ENCODE data around the gene GASK1A.
"Not testable (repeated sequence)": the region's sequence is repeated elsewhere in the genome, so short reads cannot be mapped to it uniquely, and the experiment has no call there.

The GASK1A gene

DNA sequence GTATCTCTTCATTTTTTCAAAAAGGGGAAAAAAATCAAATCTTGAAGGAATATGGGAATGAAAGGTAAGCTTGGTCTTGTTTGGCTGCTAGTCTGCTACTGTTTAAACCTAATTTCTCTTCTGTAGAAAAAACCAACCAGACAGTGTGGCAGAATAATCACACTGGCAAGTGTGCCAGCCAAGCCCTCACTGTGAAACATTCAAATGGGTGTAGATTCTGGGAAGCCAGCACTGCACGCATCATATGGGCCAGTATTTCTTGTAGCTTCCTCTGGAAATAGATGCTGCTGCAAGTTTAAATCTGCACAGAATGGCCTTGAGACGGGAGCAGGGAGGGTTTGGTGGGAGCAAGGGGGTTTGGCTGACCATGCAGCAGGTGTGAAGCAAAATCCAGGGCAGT lies 64.7 kb downstream of the GASK1A start:
- H3K36me3 ChIP-seq (ENCODE audit: control insufficient read depth, insufficient read depth, low read length): no peaks in the 10 kb centered on the region
- H3K9ac ChIP-seq (ENCODE audit: low read length): no peak overlapping the region
- H3K4me1 ChIP-seq (ENCODE audit: control insufficient read depth, insufficient read depth, low read length): no peaks in the 10 kb centered on the region
- H3K27me3 ChIP-seq (ENCODE audit: control insufficient read depth, insufficient read depth, low read length): no peaks in the 10 kb centered on the region
- H3K4me3 ChIP-seq (ENCODE audit: low read length): no peak overlapping the region
- no peak overlapping the region for H3K27ac ChIP-seq (ENCODE audit: low read depth, low read length)

DNA sequence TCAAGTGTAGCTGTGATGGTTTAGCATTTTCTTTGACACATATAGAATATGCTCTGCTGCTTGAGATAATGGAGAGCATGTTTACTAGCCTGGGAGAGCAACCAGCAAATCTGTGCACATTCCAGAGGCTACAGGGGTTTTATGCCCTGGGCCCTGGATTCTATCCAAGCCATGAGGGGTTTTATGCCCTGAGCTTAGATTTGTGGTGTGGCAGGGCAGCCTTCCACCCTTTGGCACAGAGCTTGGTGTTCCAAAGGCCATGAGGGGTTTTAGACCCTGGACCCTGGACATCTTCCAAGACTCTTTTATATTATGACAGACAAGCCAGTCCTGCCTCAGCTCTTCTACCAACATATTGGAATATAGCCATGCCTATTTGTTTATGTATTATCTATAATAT lies 66.0 kb downstream of the GASK1A start:
- H3K9ac ChIP-seq (ENCODE audit: low read length); H3K36me3 ChIP-seq (ENCODE audit: control insufficient read depth, insufficient read depth, low read length); H3K27ac ChIP-seq (ENCODE audit: low read depth, low read length); H3K4me3 ChIP-seq (ENCODE audit: low read length); H3K27me3 ChIP-seq (ENCODE audit: control insufficient read depth, insufficient read depth, low read length); H3K4me1 ChIP-seq (ENCODE audit: control insufficient read depth, insufficient read depth, low read length): not testable (repeated sequence)

DNA sequence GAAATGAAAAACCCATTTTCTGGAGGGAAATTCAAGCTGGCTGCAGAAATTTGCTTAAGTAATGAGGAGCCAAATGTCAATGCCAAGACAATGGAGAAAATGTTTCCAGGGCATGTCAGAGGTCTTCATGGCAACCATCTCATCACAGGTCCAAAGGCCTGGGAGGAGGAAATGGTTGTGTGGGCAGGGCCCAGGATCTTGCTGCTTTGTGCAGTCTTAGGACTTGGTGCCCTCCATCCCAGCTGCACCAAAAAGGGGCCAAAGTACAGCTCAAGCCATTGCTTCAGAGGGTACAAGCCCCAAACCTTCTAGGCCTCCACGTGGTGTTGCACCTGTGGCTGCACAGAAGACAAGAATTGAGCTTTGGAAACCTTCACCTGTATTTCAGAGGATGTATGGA lies 67.5 kb downstream of the GASK1A start:
- H3K27me3 ChIP-seq (ENCODE audit: control insufficient read depth, insufficient read depth, low read length): no peaks in the 10 kb centered on the region
- H3K36me3 ChIP-seq (ENCODE audit: control insufficient read depth, insufficient read depth, low read length): no peaks in the 10 kb centered on the region
- no peak overlapping the region for H3K4me3 ChIP-seq (ENCODE audit: low read length)
- H3K27ac ChIP-seq (ENCODE audit: low read depth, low read length): no peak overlapping the region
- H3K4me1 ChIP-seq (ENCODE audit: control insufficient read depth, insufficient read depth, low read length): no peaks in the 10 kb centered on the region
- H3K9ac ChIP-seq (ENCODE audit: low read length): no peak overlapping the region

DNA sequence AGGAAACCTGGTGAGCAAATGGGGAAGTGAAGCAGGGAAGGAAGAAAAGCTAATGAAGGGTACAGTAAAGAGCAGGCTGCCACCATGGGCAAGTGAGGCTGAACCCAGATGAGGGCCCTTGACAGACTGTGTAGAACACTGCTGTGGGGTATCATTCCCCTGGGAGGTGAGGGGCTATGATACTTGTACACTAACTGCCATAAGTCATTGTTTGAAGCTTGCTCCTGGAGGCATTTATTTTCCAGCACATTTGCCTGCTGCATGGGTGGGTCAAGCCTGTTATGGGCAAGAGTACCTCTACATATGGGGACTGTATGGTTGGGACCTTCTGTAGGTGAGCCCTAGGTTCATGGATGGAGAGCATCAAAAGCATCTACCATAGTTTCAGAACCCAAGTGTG lies 69.4 kb downstream of the GASK1A start:
- no peak overlapping the region for H3K4me3 ChIP-seq (ENCODE audit: low read length)

DNA sequence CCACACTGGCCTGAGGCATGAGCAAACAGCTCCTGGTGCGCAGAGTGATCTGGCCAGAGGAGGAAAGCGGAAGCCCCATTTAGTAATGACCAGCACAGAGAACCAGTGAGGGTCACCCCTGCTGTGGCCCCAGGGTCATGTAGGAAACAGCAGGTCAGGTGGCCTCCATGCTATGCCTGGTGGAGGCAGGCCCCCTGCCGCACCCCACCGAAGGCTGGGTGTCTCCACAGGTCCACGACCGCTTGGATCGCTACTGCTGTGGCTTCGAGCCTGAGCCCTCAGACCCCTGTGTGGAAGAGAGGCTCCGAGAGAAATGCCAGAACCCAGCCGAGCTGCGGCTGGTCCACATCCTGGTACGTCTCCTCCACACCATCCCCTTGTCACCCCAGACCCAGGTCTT lies 74.2 kb downstream of the GASK1A start:
- Histone ChIP-seq H3K27me3 (ENCODE audit: control insufficient read depth, insufficient read depth, low read length) (no peaks in the 10 kb centered on the region), H3K9ac (ENCODE audit: low read length) (no peak overlapping the region), H3K36me3 (ENCODE audit: control insufficient read depth, insufficient read depth, low read length) (no peaks in the 10 kb centered on the region), H3K4me1 (ENCODE audit: control insufficient read depth, insufficient read depth, low read length) (no peaks in the 10 kb centered on the region), H3K4me3 (ENCODE audit: low read length) (no peak overlapping the region), H3K27ac (ENCODE audit: low read depth, low read length) (no peak overlapping the region)

More for the DNA sequence above, 69.4 kb downstream of the GASK1A start:
- no peak overlapping the region for H3K27ac ChIP-seq (ENCODE audit: low read depth, low read length)
- no peaks in the 10 kb centered on the region for H3K36me3 ChIP-seq (ENCODE audit: control insufficient read depth, insufficient read depth, low read length)
- no peaks in the 10 kb centered on the region for H3K27me3 ChIP-seq (ENCODE audit: control insufficient read depth, insufficient read depth, low read length)
- no peaks in the 10 kb centered on the region for H3K4me1 ChIP-seq (ENCODE audit: control insufficient read depth, insufficient read depth, low read length)
- H3K9ac ChIP-seq (ENCODE audit: low read length): no peak overlapping the region

DNA sequence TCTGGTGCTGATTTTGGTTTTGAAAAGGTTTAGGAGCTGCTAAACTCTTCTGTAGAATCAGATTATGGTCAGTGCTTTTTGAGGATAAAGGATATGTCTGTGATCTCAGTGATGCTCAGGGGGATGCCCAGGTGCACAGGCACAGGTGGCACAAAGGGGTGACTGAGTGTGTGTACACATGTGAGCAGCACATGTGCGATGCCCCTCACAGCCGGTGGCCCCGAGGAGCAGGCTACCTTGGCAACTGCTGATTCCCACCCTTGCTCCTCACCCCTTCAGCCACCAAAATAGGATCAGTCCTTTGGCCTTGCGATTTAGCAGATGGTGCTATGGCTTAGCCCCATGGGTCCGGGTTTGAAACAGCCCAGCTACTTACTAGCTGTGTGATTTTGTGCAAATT lies 75.6 kb downstream of the GASK1A start:
- no peak overlapping the region for H3K4me3 ChIP-seq (ENCODE audit: low read length)
- H3K9ac ChIP-seq (ENCODE audit: low read length): no peak overlapping the region
- no peaks in the 10 kb centered on the region for H3K36me3 ChIP-seq (ENCODE audit: control insufficient read depth, insufficient read depth, low read length)
- no peaks in the 10 kb centered on the region for H3K4me1 ChIP-seq (ENCODE audit: control insufficient read depth, insufficient read depth, low read length)
- no peaks in the 10 kb centered on the region for H3K27me3 ChIP-seq (ENCODE audit: control insufficient read depth, insufficient read depth, low read length)
- no peak overlapping the region for H3K27ac ChIP-seq (ENCODE audit: low read depth, low read length)

DNA sequence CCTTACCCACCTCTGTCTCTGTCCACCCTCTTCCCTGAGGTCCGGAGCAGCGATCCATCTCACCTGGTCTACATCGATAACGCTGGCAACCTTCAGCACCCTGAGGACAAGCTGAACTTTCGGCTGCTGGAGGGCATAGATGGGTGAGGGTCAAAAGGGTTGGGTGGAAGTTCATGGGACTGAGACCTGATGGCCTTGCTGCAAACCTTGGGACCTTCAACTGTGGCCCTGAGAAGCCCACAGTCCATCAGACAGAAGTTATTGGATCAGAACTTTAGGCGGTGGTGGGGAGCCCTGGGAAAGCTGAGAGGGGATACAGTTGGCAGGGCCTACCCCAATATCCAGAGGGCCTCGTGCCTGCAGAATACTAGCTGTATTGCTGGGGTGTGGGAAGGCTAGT lies 76.3 kb downstream of the GASK1A start:
- H3K4me3 ChIP-seq (ENCODE audit: low read length): no peak overlapping the region
- no peaks in the 10 kb centered on the region for H3K27me3 ChIP-seq (ENCODE audit: control insufficient read depth, insufficient read depth, low read length)
- no peaks in the 10 kb centered on the region for H3K36me3 ChIP-seq (ENCODE audit: control insufficient read depth, insufficient read depth, low read length)

DNA sequence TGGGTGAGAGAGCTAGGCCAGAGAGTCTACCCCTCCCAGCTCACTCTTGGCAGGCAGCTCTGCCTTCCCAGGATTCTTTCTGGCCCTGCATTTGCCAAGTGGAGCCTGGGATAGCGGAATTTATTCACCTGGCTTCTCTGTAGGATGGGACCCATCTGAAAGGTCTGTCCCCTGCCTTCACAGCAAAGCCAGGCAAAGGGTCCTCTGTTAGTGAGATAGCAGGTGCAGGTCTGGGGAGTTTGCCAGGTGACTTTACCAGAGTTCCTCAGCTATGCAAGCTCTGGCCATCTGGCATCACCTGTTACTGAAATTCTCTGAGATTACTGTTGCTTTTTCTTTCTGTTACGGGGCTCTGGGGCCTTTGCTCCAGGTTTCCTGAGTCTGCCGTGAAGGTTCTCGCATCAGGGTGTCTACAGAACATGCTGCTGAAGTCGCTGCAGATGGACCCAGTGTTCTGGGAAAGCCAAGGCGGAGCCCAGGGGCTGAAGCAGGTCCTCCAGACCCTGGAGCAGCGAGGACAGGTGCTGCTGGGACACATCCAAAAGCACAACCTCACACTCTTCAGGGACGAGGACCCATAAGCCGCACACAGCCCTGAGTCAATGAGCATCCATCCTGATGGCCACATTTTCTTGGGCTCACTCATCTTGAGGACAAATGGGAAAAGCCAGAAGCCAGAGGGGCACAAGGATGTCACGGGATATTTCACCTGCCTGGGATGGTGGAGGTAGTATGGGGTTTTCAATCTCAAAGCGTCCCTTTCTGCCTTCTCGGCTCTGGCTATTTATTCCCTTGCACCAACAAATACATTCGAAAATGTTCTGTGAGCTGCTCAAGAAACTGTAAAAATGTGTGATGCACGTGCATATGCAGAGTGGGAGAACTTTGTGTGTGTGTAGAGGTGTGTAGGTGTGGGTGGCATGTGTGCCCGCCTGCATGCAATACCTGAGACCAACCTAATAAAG lies 77.0 kb downstream of the GASK1A start:
- Histone ChIP-seq H3K27ac (ENCODE audit: low read depth, low read length) (no peak overlapping the region), H3K4me3 (ENCODE audit: low read length) (no peak overlapping the region), H3K36me3 (ENCODE audit: control insufficient read depth, insufficient read depth, low read length) (no peaks in the 10 kb centered on the region)

More for the DNA sequence above, 76.3 kb downstream of the GASK1A start:
- Histone ChIP-seq H3K27ac (ENCODE audit: low read depth, low read length) (no peak overlapping the region), H3K9ac (ENCODE audit: low read length) (no peak overlapping the region), H3K4me1 (ENCODE audit: control insufficient read depth, insufficient read depth, low read length) (no peaks in the 10 kb centered on the region)

DNA sequence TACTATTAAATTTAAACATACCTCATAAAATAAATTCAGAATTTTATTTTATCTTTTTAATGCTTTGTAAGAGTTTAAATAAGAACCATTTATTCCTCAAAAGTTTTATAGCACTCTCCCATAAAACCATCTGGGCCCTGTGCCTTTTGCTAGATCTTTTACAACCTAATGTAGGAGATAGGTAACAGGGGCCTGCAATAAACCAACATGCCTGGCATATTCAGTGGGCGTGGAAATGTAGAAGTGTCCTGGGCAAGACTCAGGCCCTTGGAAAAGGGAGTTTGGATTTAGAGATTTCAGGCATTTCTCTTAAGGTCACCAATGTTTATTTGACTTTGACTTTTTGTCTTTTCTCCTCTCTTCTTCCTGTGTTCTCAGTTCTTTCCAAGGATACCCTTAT lies 80.3 kb downstream of the GASK1A start:
- Histone ChIP-seq H3K36me3 (ENCODE audit: control insufficient read depth, insufficient read depth, low read length) (no peaks in the 10 kb centered on the region), H3K9ac (ENCODE audit: low read length) (no peak overlapping the region), H3K27ac (ENCODE audit: low read depth, low read length) (no peak overlapping the region), H3K4me3 (ENCODE audit: low read length) (no peak overlapping the region), H3K4me1 (ENCODE audit: control insufficient read depth, insufficient read depth, low read length) (no peaks in the 10 kb centered on the region), H3K27me3 (ENCODE audit: control insufficient read depth, insufficient read depth, low read length) (no peaks in the 10 kb centered on the region)

More for the DNA sequence above, 77.0 kb downstream of the GASK1A start:
- Histone ChIP-seq H3K4me1 (ENCODE audit: control insufficient read depth, insufficient read depth, low read length) (no peaks in the 10 kb centered on the region), H3K9ac (ENCODE audit: low read length) (no peak overlapping the region), H3K27me3 (ENCODE audit: control insufficient read depth, insufficient read depth, low read length) (no peaks in the 10 kb centered on the region)

DNA sequence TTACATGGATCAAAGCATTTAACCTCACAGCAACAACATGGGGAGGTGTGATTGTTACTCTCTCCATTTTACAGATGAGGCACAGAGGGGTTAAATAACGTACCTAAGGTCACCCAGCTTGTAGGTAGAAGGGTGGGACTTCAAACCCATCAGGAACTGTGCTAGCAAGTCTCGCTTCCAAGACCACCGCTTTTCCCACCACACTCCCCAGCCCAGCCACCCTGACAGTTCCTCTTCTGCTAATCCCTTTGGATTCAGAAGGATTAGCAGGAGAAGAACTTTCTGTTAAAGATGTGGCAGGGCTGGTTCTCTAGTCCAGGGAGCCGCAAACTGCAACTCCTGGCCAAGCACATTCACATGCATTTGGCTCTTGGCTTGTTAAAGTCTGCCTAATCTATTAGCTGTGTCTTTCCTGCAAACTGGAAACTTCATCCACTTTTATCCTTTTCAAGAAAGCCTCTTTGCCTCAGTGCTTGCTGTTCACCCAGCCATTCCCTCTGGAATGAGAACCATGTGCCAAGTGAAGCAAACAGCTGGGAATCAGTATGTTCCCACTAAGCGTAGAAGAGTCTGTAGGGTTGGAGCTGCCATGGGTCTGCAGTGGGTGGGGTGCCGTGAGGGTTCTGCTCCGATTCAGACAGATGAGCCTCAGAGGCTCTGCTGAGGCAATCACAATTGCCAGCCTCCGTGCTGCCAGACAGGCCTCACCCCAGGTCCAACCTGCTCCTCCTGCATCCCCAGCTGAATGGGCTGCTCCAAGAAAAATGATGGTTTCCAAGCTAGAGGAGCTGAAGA lies 82.2 kb downstream of the GASK1A start:
- H3K36me3 ChIP-seq (ENCODE audit: control insufficient read depth, insufficient read depth, low read length): no peaks in the 10 kb centered on the region
- H3K4me1 ChIP-seq (ENCODE audit: control insufficient read depth, insufficient read depth, low read length): no peaks in the 10 kb centered on the region
- no peak overlapping the region for H3K9ac ChIP-seq (ENCODE audit: low read length)
- H3K4me3 ChIP-seq (ENCODE audit: low read length): no peak overlapping the region
- no peak overlapping the region for H3K27ac ChIP-seq (ENCODE audit: low read depth, low read length)
- H3K27me3 ChIP-seq (ENCODE audit: control insufficient read depth, insufficient read depth, low read length): no peaks in the 10 kb centered on the region

DNA sequence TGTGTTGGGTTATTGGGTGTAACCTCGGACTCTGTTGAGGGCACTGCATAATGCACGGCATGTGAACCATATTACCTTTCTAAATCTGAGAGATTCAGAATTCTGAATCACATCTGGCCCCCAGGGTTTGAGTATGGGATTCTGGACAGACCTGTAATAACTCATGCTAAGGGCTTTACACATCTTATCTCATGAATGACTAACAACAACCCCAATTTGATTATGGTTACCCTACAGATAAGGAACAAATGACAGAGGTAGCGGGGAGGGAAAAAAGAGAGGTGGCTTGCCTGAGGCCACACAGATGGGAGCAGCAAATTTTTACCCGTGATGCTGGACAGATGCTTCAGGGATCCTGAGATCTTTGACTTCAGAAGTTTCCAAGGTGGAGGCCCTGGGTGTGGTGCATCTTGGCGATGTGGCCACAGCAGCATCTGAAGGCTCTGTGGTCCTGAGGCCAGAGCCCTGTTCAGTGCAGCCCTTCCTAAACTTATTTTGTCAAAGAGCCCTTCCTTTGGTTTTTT lies 83.0 kb downstream of the GASK1A start:
- H3K4me3 ChIP-seq (ENCODE audit: low read length): no peak overlapping the region
- H3K27me3 ChIP-seq (ENCODE audit: control insufficient read depth, insufficient read depth, low read length): no peaks in the 10 kb centered on the region
- no peaks in the 10 kb centered on the region for H3K4me1 ChIP-seq (ENCODE audit: control insufficient read depth, insufficient read depth, low read length)
- H3K36me3 ChIP-seq (ENCODE audit: control insufficient read depth, insufficient read depth, low read length): no peaks in the 10 kb centered on the region
- no peak overlapping the region for H3K27ac ChIP-seq (ENCODE audit: low read depth, low read length)
- H3K9ac ChIP-seq (ENCODE audit: low read length): no peak overlapping the region

DNA sequence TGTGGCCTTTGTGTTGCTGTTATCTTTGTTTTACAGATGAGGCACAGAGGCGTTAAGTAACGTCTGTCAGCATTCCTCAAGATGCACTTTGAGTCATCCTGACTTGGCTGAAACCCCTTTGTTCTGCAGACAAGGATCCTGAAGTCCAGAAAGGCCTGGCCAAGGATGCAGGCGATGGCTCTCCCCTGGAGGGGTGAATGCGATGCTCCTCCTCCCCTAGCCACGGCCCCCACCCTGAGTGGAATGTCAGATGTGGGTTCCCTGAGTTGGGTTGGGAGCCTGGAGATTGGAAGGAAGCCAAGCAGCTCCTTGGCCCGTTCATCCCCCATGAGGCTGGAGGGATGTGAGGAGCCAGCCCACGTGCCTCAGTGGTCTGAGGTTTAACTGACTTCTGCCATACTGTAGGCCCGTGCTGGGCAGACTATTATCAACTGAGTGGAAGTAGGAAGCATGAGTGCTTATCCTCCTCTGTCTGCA lies 83.5 kb downstream of the GASK1A start:
- H3K4me3 ChIP-seq (ENCODE audit: low read length): no peak overlapping the region
- no peaks in the 10 kb centered on the region for H3K36me3 ChIP-seq (ENCODE audit: control insufficient read depth, insufficient read depth, low read length)

More for the DNA sequence above, 83.5 kb downstream of the GASK1A start:
- Histone ChIP-seq H3K4me1 (ENCODE audit: control insufficient read depth, insufficient read depth, low read length) (no peaks in the 10 kb centered on the region), H3K9ac (ENCODE audit: low read length) (no peak overlapping the region), H3K27me3 (ENCODE audit: control insufficient read depth, insufficient read depth, low read length) (no peaks in the 10 kb centered on the region), H3K27ac (ENCODE audit: low read depth, low read length) (no peak overlapping the region)

Data from rectal smooth muscle tissue (tissue), 1 donor.